ENCODE measurements around the gene ATG14. TPM values are rescaled to one million over a fixed set of nuclear protein-coding genes. Genes with fewer than 3 reads are reported as not detected.

The ATG14 gene
- total and polyA plus RNA-seq, 2 of the 13 experiments (the other 11 are each of a cell fraction or from before 2014, with no cell fraction given): 7.2 to 9.1 TPM

DNA sequence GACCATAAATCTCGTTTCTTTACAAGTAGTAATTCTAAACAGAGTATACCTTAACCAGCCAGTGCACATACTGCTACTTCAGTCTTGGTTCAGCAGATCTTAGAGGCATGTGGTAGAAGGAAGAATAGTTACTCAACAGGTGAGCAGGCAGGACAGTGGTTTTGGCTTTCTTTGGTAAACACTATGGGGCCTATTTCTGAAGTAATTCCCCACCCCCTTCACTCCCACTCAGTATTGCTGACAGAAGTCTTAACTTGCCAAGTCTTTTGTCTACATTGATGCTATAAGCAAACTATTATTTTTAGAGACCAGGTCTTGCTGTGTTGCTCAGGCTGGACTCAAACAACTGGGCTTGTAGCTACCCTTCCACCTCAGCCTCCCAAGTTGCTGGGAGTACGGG lies 71.9 kb downstream of the ATG14 start (continued):
- TF ChIP-seq, protein P1, sequence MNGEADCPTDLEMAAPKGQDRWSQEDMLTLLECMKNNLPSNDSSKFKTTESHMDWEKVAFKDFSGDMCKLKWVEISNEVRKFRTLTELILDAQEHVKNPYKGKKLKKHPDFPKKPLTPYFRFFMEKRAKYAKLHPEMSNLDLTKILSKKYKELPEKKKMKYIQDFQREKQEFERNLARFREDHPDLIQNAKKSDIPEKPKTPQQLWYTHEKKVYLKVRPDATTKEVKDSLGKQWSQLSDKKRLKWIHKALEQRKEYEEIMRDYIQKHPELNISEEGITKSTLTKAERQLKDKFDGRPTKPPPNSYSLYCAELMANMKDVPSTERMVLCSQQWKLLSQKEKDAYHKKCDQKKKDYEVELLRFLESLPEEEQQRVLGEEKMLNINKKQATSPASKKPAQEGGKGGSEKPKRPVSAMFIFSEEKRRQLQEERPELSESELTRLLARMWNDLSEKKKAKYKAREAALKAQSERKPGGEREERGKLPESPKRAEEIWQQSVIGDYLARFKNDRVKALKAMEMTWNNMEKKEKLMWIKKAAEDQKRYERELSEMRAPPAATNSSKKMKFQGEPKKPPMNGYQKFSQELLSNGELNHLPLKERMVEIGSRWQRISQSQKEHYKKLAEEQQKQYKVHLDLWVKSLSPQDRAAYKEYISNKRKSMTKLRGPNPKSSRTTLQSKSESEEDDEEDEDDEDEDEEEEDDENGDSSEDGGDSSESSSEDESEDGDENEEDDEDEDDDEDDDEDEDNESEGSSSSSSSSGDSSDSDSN (CRISPR knock-in tag; IDR thresholded peaks at IDR 0.05): no peak
- no peak for TF ChIP-seq TOPORS (CRISPR knock-in tag; IDR thresholded peaks at IDR 0.05)
- TF ChIP-seq HDAC2 (CRISPR knock-in tag; IDR thresholded peaks at IDR 0.05): no peak
- TF ChIP-seq HMGA1 (CRISPR knock-in tag; conservative IDR thresholded peaks at IDR 0.05): no peak

DNA sequence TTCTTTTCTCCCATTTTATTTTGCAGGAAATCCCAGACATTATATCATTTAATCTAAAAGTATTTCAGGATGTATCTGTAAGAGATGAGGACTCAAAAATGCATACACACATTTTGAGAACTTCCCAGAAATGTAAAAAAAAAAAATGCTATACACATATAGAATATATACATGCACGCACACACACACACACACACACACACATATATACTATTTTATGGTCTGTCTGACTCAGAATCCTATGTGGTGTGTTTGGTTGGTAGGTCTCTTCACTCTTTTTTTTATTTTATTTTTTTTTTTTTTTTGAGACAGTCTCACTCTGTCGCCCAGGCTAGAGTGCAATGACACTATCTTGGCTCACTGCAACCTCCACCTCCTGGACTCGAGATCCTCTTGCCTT lies 74.9 kb downstream of the ATG14 start:
- POLR2A ChIA-PET: no interaction called here
- in situ Hi-C loops (cut with HindIII; ENCODE audit: extremely low pct_ligation_motif_present, low pct_unique_long_range_greater_than_20kb): no loop called here

More for the DNA sequence above, 74.9 kb downstream of the ATG14 start:
- Histone ChIP-seq H3K27ac (ENCODE audit: extremely low read length, insufficient read depth, low read length) (no peak overlapping the region), H3K79me2 (ENCODE audit: insufficient read depth, low read length) (peaks cover 42% of the 10 kb centered on the region), H3K27me3 (ENCODE audit: control insufficient read depth in 1 of 2, insufficient read depth in 2 of 2, low read length in 2 of 2) (no peaks in the 10 kb centered on the region), H3K4me3 (replicated peaks in 1 of 3; ENCODE audit: insufficient read depth in 1 of 3, low read depth in 2 of 3, low read length in 3 of 3) (no peak overlapping the region), H3K9ac (ENCODE audit: insufficient read depth, low read depth, low read length) (no peak overlapping the region), H3K9me3 (ENCODE audit: low read length) (no peaks in the 10 kb centered on the region), H3K36me3 (replicated peaks in 1 of 2; ENCODE audit: control insufficient read depth in 1 of 2, insufficient read depth in 2 of 2, low read length in 2 of 2) (peaks cover 0 to 2% of the 10 kb centered on the region in 2 experiments; a peak in 1 of 5 replicates), H3K4me1 (ENCODE audit: insufficient read depth, low read length) (peaks cover 20% of the 10 kb centered on the region), H2AFZ (ENCODE audit: low read length) (no peak overlapping the region), H3K4me2 (ENCODE audit: low read depth, low read length) (no peak overlapping the region), H4K20me1 (ENCODE audit: insufficient read depth, low read length) (0 out of 2 replicates have a peak, but pooled peaks cover 8% of the 10 kb centered on the region)
- no peak for TF ChIP-seq NFE2 (CRISPR knock-in tag; IDR thresholded peaks at IDR 0.05)
- TF ChIP-seq ZNF484 (CRISPR knock-in tag; IDR thresholded peaks at IDR 0.05; ENCODE audit: borderline replicate concordance, low read depth): no peak
- TF ChIP-seq TEAD2 (CRISPR knock-in tag; IDR thresholded peaks at IDR 0.05): no peak
- TF ChIP-seq ZEB1 (IDR thresholded peaks at IDR 0.05; ENCODE audit: insufficient replicate concordance, low read depth): no peak
- no peak for TF ChIP-seq ZNF557 (CRISPR knock-in tag; IDR thresholded peaks at IDR 0.05)
- TF ChIP-seq REL (CRISPR knock-in tag; conservative IDR thresholded peaks at IDR 0.05): no peak
- TF ChIP-seq ZNF468 (CRISPR knock-in tag; IDR thresholded peaks at IDR 0.05): no peak
- no peak for TF ChIP-seq PHF5A (CRISPR knock-in tag; IDR thresholded peaks at IDR 0.05; ENCODE audit: low read depth, unreplicated experiment)
- TF ChIP-seq ZNF782 (CRISPR knock-in tag; IDR thresholded peaks at IDR 0.05; ENCODE audit: borderline replicate concordance): no peak
- TF ChIP-seq PAWR (CRISPR knock-in tag; IDR thresholded peaks at IDR 0.05; ENCODE audit: borderline replicate concordance): no peak
- no peak for TF ChIP-seq PAF1 (CRISPR knock-in tag; IDR thresholded peaks at IDR 0.05)
- no peak for TF ChIP-seq ZNF441 (CRISPR knock-in tag; IDR thresholded peaks at IDR 0.05; ENCODE audit: borderline replicate concordance)
- TF ChIP-seq, protein P2, sequence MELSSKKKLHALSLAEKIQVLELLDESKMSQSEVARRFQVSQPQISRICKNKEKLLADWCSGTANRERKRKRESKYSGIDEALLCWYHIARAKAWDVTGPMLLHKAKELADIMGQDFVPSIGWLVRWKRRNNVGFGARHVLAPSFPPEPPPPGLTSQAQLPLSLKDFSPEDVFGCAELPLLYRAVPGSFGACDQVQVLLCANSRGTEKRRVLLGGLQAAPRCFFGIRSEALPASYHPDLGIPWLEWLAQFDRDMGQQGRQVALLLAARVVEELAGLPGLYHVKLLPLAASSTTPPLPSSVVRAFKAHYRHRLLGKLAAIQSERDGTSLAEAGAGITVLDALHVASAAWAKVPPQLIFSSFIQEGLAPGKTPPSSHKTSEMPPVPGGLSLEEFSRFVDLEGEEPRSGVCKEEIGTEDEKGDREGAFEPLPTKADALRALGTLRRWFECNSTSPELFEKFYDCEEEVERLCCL (CRISPR knock-in tag; IDR thresholded peaks at IDR 0.05; ENCODE audit: borderline replicate concordance): no peak
- no peak for TF ChIP-seq BRD4 (CRISPR knock-in tag; IDR thresholded peaks at IDR 0.05)
- no peak for TF ChIP-seq ZNF282 (IDR thresholded peaks at IDR 0.05; ENCODE audit: partially characterized antibody)
- TF ChIP-seq MAFG (CRISPR knock-in tag; IDR thresholded peaks at IDR 0.05): no peak
- TF ChIP-seq NFIB (CRISPR knock-in tag; IDR thresholded peaks at IDR 0.05; ENCODE audit: borderline replicate concordance): no peak
- TF ChIP-seq MYNN (CRISPR knock-in tag; IDR thresholded peaks at IDR 0.05; ENCODE audit: low read depth): no peak
- DNase-seq (ENCODE audit: low spot score) (no peak), ATAC-seq (no peak), FAIRE-seq (no peak)
- CTCF ChIA-PET (ENCODE audit: low intra/inter-chr PET ratio, low total read pairs): no interaction called here
- WGBS (ENCODE audit: low lambda C conversion rate): 96% methylated on average over 3 of the region's 3 CpGs
- BruUV-seq (replicated peaks): no TSS peak
- intact Hi-C loops (cut with micrococcal nuclease; ENCODE audit: unreplicated experiment): no loop called here

Measured in HepG2 (cell line).